ENCODE data around the gene TNPO1.

The TNPO1 gene

GRCh38 chr5:72829707-72830106 is 13.2 kb downstream of the TNPO1 start:
- H3K4me1 ChIP-seq (ENCODE audit: insufficient read depth, low read length): no peaks in the 10 kb centered on the region
- H4K20me1 ChIP-seq (ENCODE audit: insufficient read depth, low read length): no peaks in the 10 kb centered on the region
- DNase-seq (no peak), ATAC-seq (ENCODE audit: insufficient read depth, low read depth) (no peak)
- no peak overlapping the region for H3K4me2 ChIP-seq (ENCODE audit: insufficient read depth, low read length)
- H3K4me3 ChIP-seq (ENCODE audit: low read depth in 1 of 2, low read length in 2 of 2): no peak overlapping the region
- H2AFZ ChIP-seq (ENCODE audit: low read depth, low read length): no peak overlapping the region
- no peaks in the 10 kb centered on the region for H3K9me3 ChIP-seq (ENCODE audit: insufficient read depth, low read length, severe bottlenecking)
- no peaks in the 10 kb centered on the region for H3K79me2 ChIP-seq (ENCODE audit: insufficient read depth, low read length)
- H3K27ac ChIP-seq (ENCODE audit: low read length): no peak overlapping the region
- no peaks in the 10 kb centered on the region for H3K27me3 ChIP-seq (ENCODE audit: insufficient read depth, low read length, poor library complexity)
- no peaks in the 10 kb centered on the region for H3K36me3 ChIP-seq (ENCODE audit: insufficient read depth, low read length)
- TF ChIP-seq CTCF (IDR thresholded peaks at IDR 0.05; ENCODE audit: borderline replicate concordance, extremely low read depth, low read length, poor library complexity, severe bottlenecking) (no peak), EZH2 (IDR thresholded peaks at IDR 0.05; ENCODE audit: borderline replicate concordance, low read depth, low read length, severe bottlenecking) (no peak)
- H3K9ac ChIP-seq (ENCODE audit: low read depth, low read length): no peak overlapping the region

- Histone ChIP-seq H3K36me3 (ENCODE audit: insufficient read depth, low read length) (no peaks in the 10 kb centered on the region), H3K9me3 (ENCODE audit: insufficient read depth, low read length, severe bottlenecking) (no peaks in the 10 kb centered on the region), H3K4me1 (ENCODE audit: insufficient read depth, low read length) (no peaks in the 10 kb centered on the region), H3K4me3 (ENCODE audit: low read depth in 1 of 2, low read length in 2 of 2) (no peak overlapping the region), H3K4me2 (ENCODE audit: insufficient read depth, low read length) (no peak overlapping the region), H4K20me1 (ENCODE audit: insufficient read depth, low read length) (no peaks in the 10 kb centered on the region), H3K79me2 (ENCODE audit: insufficient read depth, low read length) (no peaks in the 10 kb centered on the region), H3K27me3 (ENCODE audit: insufficient read depth, low read length, poor library complexity) (no peaks in the 10 kb centered on the region), H3K27ac (ENCODE audit: low read length) (no peak overlapping the region), H3K9ac (ENCODE audit: low read depth, low read length) (no peak overlapping the region), H2AFZ (ENCODE audit: low read depth, low read length) (no peak overlapping the region)
- ATAC-seq (ENCODE audit: insufficient read depth, low read depth) (no peak), DNase-seq (no peak)
- no peak for TF ChIP-seq CTCF (IDR thresholded peaks at IDR 0.05; ENCODE audit: borderline replicate concordance, extremely low read depth, low read length, poor library complexity, severe bottlenecking)
- TF ChIP-seq EZH2 (IDR thresholded peaks at IDR 0.05; ENCODE audit: borderline replicate concordance, low read depth, low read length, severe bottlenecking): no peak
These were observed 13.9 kb downstream of the TNPO1 start for GRCh38 chr5:72830362-72830761.

DNA sequence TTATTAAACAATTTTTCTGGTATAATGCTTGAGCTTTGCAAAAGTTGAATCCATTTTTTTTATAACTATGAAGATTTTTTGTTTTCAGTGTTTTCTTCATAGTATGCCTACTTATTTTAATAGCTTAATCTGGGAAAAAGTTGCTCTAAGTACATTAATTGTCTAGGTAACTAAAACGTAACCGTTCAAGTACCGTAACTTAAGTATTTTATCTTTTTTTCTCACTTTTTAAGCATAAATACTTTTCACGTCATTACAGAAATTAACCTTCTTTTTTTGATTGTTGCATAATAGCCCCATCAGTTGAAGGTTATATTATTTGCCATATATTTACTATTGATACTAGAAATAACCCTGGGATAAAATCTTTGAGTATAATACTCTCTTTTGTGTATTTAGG is 15.2 kb downstream of the TNPO1 start:
- Histone ChIP-seq H3K27me3 (ENCODE audit: insufficient read depth, low read length, poor library complexity) (no peaks in the 10 kb centered on the region), H2AFZ (ENCODE audit: low read depth, low read length) (no peak overlapping the region), H3K27ac (ENCODE audit: low read length) (no peak overlapping the region), H3K4me1 (ENCODE audit: insufficient read depth, low read length) (no peaks in the 10 kb centered on the region), H3K9me3 (ENCODE audit: insufficient read depth, low read length, severe bottlenecking) (no peaks in the 10 kb centered on the region), H4K20me1 (ENCODE audit: insufficient read depth, low read length) (no peaks in the 10 kb centered on the region; the same call in 1 of the 2 replicates), H3K4me2 (ENCODE audit: insufficient read depth, low read length) (no peak overlapping the region), H3K79me2 (ENCODE audit: insufficient read depth, low read length) (no peaks in the 10 kb centered on the region), H3K9ac (ENCODE audit: low read depth, low read length) (no peak overlapping the region), H3K4me3 (ENCODE audit: low read depth in 1 of 2, low read length in 2 of 2) (no peak overlapping the region), H3K36me3 (ENCODE audit: insufficient read depth, low read length) (no peaks in the 10 kb centered on the region)
- no peak for ATAC-seq (ENCODE audit: insufficient read depth, low read depth)
- DNase-seq: no peak
- TF ChIP-seq CTCF (IDR thresholded peaks at IDR 0.05; ENCODE audit: borderline replicate concordance, extremely low read depth, low read length, poor library complexity, severe bottlenecking) (no peak), EZH2 (IDR thresholded peaks at IDR 0.05; ENCODE audit: borderline replicate concordance, low read depth, low read length, severe bottlenecking) (no peak)

GRCh38 chr5:72834924-72835323 is 18.5 kb downstream of the TNPO1 start:
- Histone ChIP-seq H3K27me3 (ENCODE audit: insufficient read depth, low read length, poor library complexity) (peaks cover 3% of the 10 kb centered on the region), H3K4me2 (ENCODE audit: insufficient read depth, low read length) (no peak overlapping the region), H3K27ac (ENCODE audit: low read length) (no peak overlapping the region), H3K4me1 (ENCODE audit: insufficient read depth, low read length) (no peaks in the 10 kb centered on the region), H3K36me3 (ENCODE audit: insufficient read depth, low read length) (no peaks in the 10 kb centered on the region), H3K4me3 (ENCODE audit: low read depth in 1 of 2, low read length in 2 of 2) (no peak overlapping the region), H3K9ac (ENCODE audit: low read depth, low read length) (no peak overlapping the region), H2AFZ (ENCODE audit: low read depth, low read length) (no peak overlapping the region), H4K20me1 (ENCODE audit: insufficient read depth, low read length) (no peaks in the 10 kb centered on the region; the same call in 1 of the 2 replicates), H3K9me3 (ENCODE audit: insufficient read depth, low read length, severe bottlenecking) (no peaks in the 10 kb centered on the region), H3K79me2 (ENCODE audit: insufficient read depth, low read length) (no peaks in the 10 kb centered on the region)
- DNase-seq: no peak
- ATAC-seq (ENCODE audit: insufficient read depth, low read depth): no peak
- TF ChIP-seq CTCF (IDR thresholded peaks at IDR 0.05; ENCODE audit: borderline replicate concordance, extremely low read depth, low read length, poor library complexity, severe bottlenecking) (no peak), EZH2 (IDR thresholded peaks at IDR 0.05; ENCODE audit: borderline replicate concordance, low read depth, low read length, severe bottlenecking) (no peak)

All from DND-41 (cell line).